Prostate gland (tissue), 2 donors: ENCODE data around the gene ADCYAP1R1. TPM values are rescaled to one million over a fixed set of nuclear protein-coding genes. Genes with fewer than 3 reads are reported as not detected.

ENCODE experiments used
- DNase-seq: peaks from one replicate; pipeline ENCODE4 v3.0.0-alpha.2; 2019; ENCODE audit warnings: low spot score
- H3K27ac ChIP-seq, 2 donors: fragments of 200-600 bp; sonication (generic); 2 replicates each; pipeline ENCODE4 v1.5.1; 2017 to 2019
- H3K27me3 ChIP-seq: fragments of 200-600 bp; sonication (generic); replicated peaks from 2 replicates; pipeline ENCODE4 v1.5.1; 2019; ENCODE audit not compliant: insufficient read depth
- H3K36me3 ChIP-seq, 2 donors: fragments of 200-600 bp; sonication (generic); 1 replicate in 1 of 2; 2 replicates in 1 of 2; pipeline versions ENCODE4 v1.5.1 to v1.8.1; 2017 to 2019
- H3K4me1 ChIP-seq: fragments of 200-600 bp; sonication (generic); replicated peaks from 2 replicates; pipeline ENCODE4 v1.5.1; 2019
- H3K4me3 ChIP-seq, 2 donors: fragments of 200-600 bp; sonication (generic); 2 replicates each; pipeline ENCODE4 v1.5.1; 2017 to 2019
- H3K9me3 ChIP-seq: fragments of 200-600 bp; sonication (generic); 2 replicates; pipeline ENCODE4 v1.5.1; 2017
- POLR2A ChIP-seq: fragments of 450-650 bp; IDR thresholded peaks from one replicate; pipeline ENCODE4 v1.6.1; 2016; ENCODE audit warnings: antibody characterized with exemption, mild to moderate bottlenecking
- POLR2AphosphoS5 ChIP-seq: sonication (generic); formaldehyde crosslinking; IDR thresholded peaks from one replicate; pipeline ENCODE4 v1.6.1; 2017; ENCODE audit warnings: antibody characterized with exemption
- WGBS: methylation state at CpG from one replicate; pipeline ENCODE4 v1.1.5; 2018; 5-methylcytosine and 5-hydroxymethylcytosine counted together
- intact Hi-C: fragments of 100-400 bp; cut with DNase I; formaldehyde crosslinking; loops from one replicate; pipeline ENCODE4 v1.14.2; 2022
- total RNA-seq, 2 donors: library from RNA; depleted of rRNA; stranded (reverse); fragments of >200 nt; gene quantifications; one replicate each; pipeline ENCODE4 v1.1.0, GENCODE V29; 2016
- TF ChIP-seq, protein P1 (sequence below), 4 experiments: fragments of 200-600 bp in 2 of 4; fragments of 450-650 bp in 2 of 4; sonication (generic) in 2 of 4; IDR thresholded peaks; 1 replicate in 3 of 4; 2 replicates in 1 of 4; pipeline ENCODE4 v1.5.1; 2016 to 2019; ENCODE audit warnings: antibody characterized with exemption in 4 of 4, mild to moderate bottlenecking in 2 of 4, moderate library complexity in 2 of 4

The ADCYAP1R1 gene
- total RNA-seq, 2 donors from 2014 or later = 0.14 to 6.0 TPM

DNA sequence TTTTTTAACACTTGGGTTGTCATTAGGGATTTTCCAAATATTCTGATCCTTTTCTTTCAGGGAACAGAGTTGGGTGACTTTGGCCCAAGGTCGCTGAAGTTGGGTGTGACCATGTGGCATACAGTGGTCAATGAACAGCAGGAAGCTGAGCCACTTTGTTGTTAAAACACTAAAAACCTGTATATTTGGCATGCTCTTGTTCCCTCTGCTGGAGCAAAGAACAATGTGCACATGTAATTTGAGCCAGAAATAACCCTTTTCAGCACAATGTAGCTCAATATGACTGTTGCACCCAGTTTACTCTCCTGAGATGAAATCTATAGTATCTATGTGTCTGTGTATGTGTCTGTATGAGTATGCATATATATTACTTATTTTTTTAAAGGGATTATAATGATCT lies 74.9 kb downstream of the ADCYAP1R1 start:
- Histone ChIP-seq H3K9me3 (no peaks in the 10 kb centered on the region), H3K36me3 (no peaks in the 10 kb centered on the region), H3K27me3 (no peaks in the 10 kb centered on the region), H3K4me3 (no peak overlapping the region), H3K4me1 (no peaks in the 10 kb centered on the region), H3K27ac (no peak overlapping the region)
- intact Hi-C loops = loop anchor here (10.0 kb wide), 1 partner anchor 608 kb away; no protein-coding TSS in a partner anchor
- no peak for DNase-seq
- 43% methylated on average over 1 of the region's 1 CpG for WGBS
- TF ChIP-seq POLR2A (no peak), POLR2AphosphoS5 (no peak)

DNA sequence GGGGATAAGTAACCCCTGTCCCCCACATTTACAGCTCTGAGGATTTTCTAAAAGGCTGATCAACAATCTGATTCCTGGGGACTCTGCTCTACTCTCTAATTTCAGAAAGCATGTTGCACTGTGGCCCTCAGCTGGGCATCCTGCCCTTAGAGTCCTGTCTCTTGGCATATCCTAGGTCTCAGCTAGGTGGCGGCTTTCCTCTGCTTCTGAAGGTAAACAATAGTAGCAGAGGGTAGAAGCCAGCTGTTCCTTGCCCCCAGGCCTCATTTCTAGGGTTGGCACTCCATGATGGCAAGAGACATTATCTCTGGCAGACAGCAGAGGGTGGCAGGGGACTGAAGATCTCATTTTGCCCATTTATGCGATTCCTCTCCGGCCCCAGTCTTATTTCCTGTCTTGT lies 77.0 kb downstream of the ADCYAP1R1 start:
- intact Hi-C loops = loop anchor here (10.0 kb wide), 1 partner anchor 606 kb away; no protein-coding TSS in a partner anchor
- no peak overlapping the region for H3K27ac ChIP-seq
- H3K36me3 ChIP-seq = no peaks in the 10 kb centered on the region
- H3K4me1 ChIP-seq = no peaks in the 10 kb centered on the region
- H3K9me3 ChIP-seq = no peaks in the 10 kb centered on the region
- 70% methylated on average over 3 of the region's 3 CpGs for WGBS
- no peak overlapping the region for H3K4me3 ChIP-seq
- DNase-seq = no peak
- H3K27me3 ChIP-seq = no peaks in the 10 kb centered on the region
- TF ChIP-seq POLR2AphosphoS5 (no peak), POLR2A (no peak)
- TF ChIP-seq, protein P1, sequence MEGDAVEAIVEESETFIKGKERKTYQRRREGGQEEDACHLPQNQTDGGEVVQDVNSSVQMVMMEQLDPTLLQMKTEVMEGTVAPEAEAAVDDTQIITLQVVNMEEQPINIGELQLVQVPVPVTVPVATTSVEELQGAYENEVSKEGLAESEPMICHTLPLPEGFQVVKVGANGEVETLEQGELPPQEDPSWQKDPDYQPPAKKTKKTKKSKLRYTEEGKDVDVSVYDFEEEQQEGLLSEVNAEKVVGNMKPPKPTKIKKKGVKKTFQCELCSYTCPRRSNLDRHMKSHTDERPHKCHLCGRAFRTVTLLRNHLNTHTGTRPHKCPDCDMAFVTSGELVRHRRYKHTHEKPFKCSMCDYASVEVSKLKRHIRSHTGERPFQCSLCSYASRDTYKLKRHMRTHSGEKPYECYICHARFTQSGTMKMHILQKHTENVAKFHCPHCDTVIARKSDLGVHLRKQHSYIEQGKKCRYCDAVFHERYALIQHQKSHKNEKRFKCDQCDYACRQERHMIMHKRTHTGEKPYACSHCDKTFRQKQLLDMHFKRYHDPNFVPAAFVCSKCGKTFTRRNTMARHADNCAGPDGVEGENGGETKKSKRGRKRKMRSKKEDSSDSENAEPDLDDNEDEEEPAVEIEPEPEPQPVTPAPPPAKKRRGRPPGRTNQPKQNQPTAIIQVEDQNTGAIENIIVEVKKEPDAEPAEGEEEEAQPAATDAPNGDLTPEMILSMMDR (IDR thresholded peaks at IDR 0.05) = no peak

DNA sequence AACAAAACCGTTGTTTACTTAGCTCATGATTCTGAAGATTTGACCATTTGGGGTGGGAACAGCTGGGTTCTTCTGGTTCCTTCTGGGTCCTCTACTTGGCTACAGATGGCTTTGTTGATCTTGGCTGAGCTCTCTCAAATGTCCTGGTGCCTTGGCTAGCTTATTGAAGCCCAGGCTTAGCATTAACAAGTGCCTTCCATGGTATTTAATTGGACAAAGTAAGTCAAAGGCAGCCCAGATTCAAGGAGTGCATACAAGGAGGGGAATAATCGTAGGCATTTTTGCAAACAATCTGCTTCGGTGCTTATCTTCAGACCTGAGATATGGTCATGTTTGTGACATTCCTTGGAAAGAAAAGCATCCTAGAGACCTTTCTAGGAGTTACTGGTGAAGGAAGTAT lies 81.4 kb downstream of the ADCYAP1R1 start:
- no peaks in the 10 kb centered on the region for H3K27me3 ChIP-seq
- intact Hi-C loops = loop anchor here (5.0 kb wide), 1 partner anchor 499 kb away; no protein-coding TSS in a partner anchor
- TF ChIP-seq, protein P1 (IDR thresholded peaks at IDR 0.05) = no peak
- TF ChIP-seq POLR2A (no peak), POLR2AphosphoS5 (no peak)
- no peaks in the 10 kb centered on the region for H3K9me3 ChIP-seq
- H3K27ac ChIP-seq = no peak overlapping the region
- 87% methylated on average over 3 of the region's 3 CpGs for WGBS
- H3K36me3 ChIP-seq = no peaks in the 10 kb centered on the region
- no peak overlapping the region for H3K4me3 ChIP-seq
- DNase-seq = no peak
- no peaks in the 10 kb centered on the region for H3K4me1 ChIP-seq

DNA sequence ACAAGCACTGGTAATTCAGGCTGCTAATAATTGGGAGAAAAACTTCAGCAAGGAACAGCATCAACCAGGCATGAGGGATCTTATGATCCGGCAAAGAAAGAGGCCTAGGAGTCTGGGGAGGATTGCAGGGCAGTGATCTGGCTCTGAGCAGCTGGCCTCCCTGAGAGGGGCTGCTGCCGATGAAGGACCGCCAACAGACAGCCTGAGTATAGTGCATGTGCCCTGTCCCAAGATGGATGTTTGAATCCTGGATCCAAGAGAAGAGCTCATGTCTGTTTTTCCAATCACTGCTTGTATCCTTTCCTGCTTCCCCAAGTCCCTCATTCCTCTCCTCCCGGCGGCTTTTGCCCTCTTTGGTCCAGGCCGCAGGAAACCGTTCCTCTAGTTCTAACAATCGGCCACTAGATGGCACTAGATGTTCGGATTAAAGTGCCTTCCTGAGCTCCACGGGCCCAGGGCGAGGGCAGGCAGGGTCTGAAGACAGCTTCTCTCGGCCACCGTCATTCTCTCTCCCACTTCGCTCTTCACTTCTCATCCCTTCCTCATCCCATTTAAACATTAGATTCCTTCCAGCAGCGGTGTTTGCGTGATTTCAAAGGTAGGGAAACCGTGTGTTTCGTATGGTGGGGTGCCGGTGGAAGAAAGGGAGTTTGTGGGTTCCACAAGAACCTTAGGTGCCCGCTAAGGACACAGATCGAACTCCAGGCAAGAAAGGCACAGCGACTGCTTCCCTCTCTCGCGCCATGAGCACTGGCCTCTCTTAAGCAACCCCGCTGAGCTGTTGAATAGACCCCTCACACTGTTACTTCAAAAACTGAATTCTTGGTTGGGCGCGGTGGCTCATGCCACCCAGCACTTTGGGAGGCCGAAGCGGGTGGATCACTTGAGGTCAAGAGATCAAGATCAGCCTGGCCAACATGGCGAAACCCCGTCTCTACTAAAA lies 82.4 kb downstream of the ADCYAP1R1 start:
- 52% methylated on average over 31 of the region's 31 CpGs for WGBS

DNA sequence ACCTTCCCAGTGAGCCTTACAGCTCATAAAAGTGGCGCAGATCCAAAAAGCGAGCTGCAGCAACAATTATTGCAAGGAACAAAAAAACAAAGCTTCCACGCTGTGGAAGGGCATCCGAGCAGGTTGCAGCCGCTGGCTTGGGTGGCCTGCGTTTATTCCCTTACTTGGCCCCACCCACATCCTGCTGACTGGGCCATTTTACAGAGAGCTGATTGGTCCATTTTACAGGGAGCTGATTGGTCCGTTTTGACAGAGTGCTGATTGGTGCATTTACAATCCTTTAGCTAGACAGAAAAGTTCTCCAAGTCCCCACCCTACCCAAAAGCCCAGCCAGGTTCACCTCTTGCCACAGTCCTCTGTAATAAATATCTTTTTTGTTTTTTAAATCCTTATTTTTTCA lies 85.1 kb downstream of the ADCYAP1R1 start:
- H3K4me1 ChIP-seq = no peaks in the 10 kb centered on the region
- no peak for TF ChIP-seq POLR2AphosphoS5
- TF ChIP-seq, protein P1 (IDR thresholded peaks at IDR 0.05) = no peak
- WGBS = 81% methylated on average over 7 of the region's 7 CpGs
- H3K9me3 ChIP-seq = no peaks in the 10 kb centered on the region
- no peak overlapping the region for H3K27ac ChIP-seq
- intact Hi-C loops = no loop called here
- DNase-seq = no peak
- H3K4me3 ChIP-seq = no peak overlapping the region
- H3K27me3 ChIP-seq = no peaks in the 10 kb centered on the region
- no peaks in the 10 kb centered on the region for H3K36me3 ChIP-seq

More for the DNA sequence above, 82.4 kb downstream of the ADCYAP1R1 start:
- TF ChIP-seq POLR2A (no peak), POLR2AphosphoS5 (no peak)
- TF ChIP-seq, protein P1 (IDR thresholded peaks at IDR 0.05) = peak in 3 of 4 experiments; percentile 62 to 75 (median 68)
- H3K9me3 ChIP-seq = no peaks in the 10 kb centered on the region
- no peaks in the 10 kb centered on the region for H3K27me3 ChIP-seq
- H3K4me1 ChIP-seq = no peaks in the 10 kb centered on the region
- no peak overlapping the region for H3K27ac ChIP-seq
- intact Hi-C loops = loop anchor here (5.0 kb wide), 1 partner anchor 498 kb away; no protein-coding TSS in a partner anchor
- no peaks in the 10 kb centered on the region for H3K36me3 ChIP-seq
- no peak overlapping the region for H3K4me3 ChIP-seq
- peak; percentile 64 for DNase-seq
